NCI-H146 treated with DMSO at 0.1 percent for 48 hours (cell line): ENCODE results near the gene RYR2.

ENCODE experiments used
- DNase-seq: peaks from one replicate; lab custom pipeline; 2025; ENCODE audit not compliant: unreplicated experiment; lab: John Stamatoyannopoulos, UW

RYR2 gene

GRCh38 chr1:237187842-237188241 lies 145.9 kb downstream of the RYR2 start:
- DNase-seq: no peak

DNA sequence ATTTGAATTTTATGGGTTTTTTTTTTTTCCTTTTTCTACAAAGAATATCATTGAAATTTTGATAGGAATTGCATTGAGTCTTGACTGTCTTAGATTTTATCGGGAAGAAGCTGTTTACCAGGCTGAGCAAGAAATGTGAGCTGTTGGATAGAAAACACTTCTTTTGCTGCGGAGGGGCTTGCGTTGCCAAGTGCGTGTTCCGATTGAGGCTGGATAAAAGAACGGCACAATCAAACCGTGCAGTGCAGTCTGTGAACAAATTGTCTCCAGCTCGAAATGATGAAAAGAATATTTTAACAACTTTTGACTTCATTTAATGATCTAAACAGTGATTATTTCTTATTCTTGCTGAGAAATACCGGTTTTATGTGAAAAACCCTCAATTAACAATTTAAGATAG lies 149.4 kb downstream of the RYR2 start:
- no peak for DNase-seq

DNA sequence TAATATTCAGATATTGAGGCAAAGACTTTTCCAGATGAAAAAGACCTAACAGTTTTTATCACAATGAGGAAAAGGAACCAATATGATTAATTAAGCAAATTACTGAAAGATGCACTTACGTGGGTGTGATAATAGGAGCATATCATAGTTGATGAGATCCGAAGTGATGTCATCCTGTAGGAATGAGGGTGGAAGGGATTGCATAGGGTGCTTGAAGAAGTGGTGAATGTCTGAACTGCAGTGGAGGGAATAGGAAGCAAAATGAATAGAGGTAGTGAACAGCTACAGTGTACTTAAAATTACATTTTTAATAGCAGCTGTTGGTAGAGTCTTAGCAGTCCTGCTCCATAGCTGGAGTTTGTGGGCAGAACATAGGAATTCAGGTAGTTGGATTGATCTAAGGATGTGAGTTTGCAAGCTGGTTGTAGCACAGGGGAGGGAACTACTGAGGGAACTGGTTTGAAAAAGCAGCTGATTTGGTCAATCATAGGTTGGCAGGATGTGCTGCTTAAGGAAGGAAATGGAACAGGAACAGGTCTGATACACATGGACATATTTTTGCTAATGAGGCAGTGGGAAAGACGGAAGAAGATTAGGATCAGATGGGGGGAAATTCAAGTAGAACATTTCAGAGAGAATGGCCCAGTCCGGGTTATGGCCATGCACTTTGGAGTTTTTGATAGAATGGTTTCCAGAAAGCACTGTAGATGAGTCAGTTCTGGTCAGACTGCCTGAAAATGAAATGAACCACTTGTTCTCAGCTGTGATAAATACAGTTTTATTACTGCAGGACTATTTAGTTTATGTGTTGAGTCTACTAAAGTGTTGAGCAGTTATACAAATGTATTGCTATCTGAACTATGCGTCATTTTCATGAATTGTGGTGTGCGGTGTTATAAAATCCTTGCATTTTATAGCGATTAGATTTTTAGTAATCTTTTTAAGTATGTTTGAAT lies 155.8 kb downstream of the RYR2 start:
- no peak for DNase-seq

GRCh38 chr1:237199026-237199425 lies 157.0 kb downstream of the RYR2 start:
- DNase-seq: no peak

DNA sequence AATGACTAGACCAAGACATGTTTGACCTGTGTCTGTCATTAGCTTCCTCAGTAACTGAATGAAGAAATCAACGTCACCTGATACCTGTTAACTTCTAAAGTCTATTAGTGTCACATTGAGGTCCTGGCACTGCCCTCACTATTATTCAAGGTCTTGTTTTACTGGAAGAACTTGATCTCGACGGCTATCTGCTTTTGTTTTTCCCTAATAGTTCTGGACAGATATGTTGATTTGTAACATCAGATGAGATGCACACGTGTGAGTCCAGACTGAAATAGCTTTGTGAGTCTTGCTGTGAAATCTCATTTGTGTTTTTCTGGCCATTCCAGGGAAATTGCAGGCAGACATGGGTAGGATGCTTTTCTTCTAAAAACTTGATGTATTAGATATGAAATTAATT lies 159.2 kb downstream of the RYR2 start:
- DNase-seq: no peak

- no peak for DNase-seq
Measured at GRCh38 chr1:237204841-237205240, 162.9 kb downstream of the RYR2 start.

DNA sequence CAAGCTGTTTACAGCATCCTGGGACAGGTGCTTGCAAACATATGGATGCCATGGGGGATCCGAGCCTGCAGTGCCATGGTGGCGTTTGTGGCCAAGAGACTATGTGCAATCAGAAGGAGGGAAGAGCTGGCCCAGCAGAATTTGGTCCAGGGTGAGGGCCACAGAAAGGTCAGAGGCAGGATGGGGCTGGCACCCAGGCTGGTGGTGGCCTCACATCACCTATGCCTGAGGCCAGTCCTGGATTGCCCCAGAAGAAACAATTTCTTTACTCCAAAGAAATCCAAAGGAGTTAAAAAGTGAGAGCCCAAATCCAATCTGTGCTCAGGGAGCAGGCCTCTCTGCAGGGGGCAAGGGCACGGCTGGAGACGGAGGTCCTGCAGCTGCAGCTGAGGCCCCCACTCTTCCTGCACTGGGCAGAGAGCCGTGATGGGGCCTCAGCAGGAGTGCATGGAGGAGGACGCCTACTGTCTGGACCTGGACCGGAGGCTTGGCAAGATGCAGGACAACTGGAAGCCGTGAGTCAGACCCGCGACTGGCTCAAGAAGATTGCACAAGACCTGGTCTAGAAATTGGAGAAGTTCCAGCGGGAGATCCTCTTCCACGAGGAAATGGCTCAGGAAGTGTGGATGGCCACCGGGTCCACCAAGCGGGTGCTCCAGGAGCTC lies 163.5 kb downstream of the RYR2 start:
- no peak for DNase-seq

GRCh38 chr1:237206065-237206414 lies 164.1 kb downstream of the RYR2 start:
- no peak for DNase-seq

DNA sequence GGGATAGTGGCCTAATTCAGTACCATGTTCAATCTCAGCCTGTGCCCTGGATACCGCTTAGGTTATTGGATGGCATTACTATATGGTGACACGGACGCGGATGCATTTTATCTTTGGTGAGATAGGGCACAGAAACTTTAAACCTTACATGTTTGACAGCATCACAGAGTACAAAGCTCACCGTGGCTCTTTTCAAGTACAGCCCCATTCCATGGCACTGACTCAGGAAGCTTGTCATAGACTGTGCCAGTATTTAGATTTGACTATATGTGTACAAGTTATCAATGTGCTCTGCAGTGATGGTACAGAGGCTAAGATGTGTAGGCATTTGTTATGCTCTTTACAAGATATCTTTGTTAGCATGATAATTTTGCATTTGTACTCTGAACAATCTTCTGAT lies 169.0 kb downstream of the RYR2 start:
- DNase-seq: no peak

DNA sequence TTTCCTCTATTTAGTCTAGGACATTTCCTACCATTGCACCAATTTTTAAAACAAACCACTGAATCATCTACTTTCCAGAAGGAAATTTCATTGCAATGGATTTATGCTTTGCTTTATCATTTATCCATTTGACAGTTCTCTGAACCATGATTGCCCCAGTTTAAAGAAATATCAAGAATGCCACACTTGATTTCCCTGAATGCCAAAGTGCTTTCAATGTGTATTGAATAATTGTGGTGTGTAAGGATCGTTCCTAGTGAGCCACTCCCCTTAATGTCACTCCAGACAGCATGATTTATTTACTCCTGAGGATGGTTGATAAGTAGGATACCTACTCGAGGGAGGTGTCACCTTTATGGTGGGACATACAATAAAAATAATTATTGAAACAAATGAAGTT lies 169.6 kb downstream of the RYR2 start:
- DNase-seq: no peak

- DNase-seq: no peak
Measured at GRCh38 chr1:237219751-237220642, 178.0 kb downstream of the RYR2 start.

DNA sequence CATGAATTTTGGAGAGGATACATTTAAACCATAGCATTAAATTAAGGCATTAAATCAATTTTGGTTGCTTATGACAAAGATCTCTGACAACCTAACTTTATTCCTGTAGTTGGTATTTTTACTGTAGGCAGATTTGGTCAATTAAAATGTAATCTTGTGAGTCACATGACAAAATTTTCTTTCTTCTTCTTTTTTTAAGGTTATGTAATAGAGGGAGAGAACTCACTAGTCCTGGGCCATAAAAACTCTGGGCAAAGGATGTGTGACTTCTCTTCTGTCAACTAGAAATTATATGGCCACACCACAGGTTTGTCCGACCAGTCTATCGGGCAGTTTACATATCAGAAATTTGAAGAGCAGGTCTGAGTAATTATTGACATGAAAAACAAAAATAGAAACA lies 181.4 kb downstream of the RYR2 start:
- DNase-seq: no peak

- DNase-seq: no peak
Measured at GRCh38 chr1:237226177-237226944, 184.4 kb downstream of the RYR2 start.

DNA sequence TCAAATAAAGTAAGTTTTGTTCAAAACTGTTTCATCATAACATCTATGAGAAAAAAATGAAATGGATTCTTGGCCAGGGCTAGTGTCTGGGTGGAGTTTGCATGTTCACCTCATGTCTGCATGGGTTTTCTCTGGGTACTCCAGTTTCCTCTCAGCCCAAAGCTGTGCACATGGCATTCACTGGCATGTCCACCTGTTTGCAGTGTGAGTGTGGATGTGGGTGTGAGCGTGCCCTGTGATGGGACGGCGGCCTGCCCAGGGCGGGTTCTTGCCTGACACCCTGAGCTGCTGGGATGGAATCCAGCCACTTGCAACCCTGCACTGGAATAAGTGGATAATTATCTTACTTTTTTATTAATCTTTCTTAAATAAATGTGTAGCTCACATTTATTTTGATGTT lies 185.5 kb downstream of the RYR2 start:
- no peak for DNase-seq

DNA sequence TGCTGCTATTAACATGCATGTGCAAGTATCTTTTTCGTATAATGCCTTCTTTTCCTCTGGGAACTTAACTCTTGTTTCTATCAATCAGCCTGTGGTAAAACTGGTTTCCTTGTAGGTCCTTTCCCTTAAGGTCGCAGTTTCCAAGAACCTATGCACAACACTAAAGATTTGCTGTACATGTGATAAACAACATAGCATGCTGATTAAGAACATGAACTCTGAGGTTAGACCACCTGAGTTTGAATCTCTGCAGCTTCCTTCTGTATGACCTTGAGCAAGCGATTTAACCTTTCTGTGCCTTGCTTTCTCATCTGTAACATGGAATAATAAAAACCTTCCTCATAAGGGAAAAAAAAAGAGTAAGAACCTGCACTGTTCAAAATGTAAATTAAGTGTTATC lies 186.4 kb downstream of the RYR2 start:
- no peak for DNase-seq

DNA sequence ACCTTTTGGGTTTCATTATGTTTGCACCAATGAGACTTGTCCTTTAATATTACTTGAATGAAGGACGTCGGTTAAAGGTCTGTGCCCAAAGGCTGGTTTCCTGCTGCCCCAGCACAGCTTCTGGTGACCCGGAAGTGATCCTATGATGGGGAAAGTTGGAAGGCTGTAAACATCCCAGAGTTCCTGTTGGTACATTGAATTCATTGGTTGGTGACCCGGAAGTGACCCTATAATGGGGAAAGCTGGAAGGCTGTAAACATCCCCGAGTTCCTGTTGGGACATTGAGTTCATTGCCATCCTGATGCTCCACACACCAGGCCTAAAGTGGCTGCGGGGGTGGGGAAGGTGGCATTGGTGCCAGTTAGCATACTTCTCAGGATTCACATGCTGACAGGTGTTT lies 187.3 kb downstream of the RYR2 start:
- DNase-seq: no peak

DNA sequence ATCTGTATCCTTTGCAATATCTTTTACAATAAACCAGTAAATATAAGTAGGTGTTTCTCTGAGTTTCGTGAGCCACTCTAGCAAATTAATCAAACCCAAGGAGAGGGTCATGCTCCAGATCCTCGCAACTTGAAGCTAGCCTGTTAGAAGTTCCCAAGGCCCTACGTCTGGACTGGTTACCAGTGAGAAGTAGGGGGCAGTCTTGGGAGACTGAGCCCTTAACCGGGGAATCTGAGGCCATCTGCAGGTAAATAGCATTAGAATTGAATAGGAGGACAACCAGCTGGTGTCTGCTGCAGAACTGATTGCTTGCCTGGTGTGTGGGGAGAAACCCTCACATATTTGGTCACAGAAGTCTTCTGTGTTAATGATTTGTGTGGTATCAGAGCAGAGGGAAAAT lies 190.5 kb downstream of the RYR2 start:
- DNase-seq: no peak

GRCh38 chr1:237235091-237235490 lies 193.1 kb downstream of the RYR2 start:
- DNase-seq: no peak

GRCh38 chr1:237237721-237238120 lies 195.7 kb downstream of the RYR2 start:
- DNase-seq: no peak

DNA sequence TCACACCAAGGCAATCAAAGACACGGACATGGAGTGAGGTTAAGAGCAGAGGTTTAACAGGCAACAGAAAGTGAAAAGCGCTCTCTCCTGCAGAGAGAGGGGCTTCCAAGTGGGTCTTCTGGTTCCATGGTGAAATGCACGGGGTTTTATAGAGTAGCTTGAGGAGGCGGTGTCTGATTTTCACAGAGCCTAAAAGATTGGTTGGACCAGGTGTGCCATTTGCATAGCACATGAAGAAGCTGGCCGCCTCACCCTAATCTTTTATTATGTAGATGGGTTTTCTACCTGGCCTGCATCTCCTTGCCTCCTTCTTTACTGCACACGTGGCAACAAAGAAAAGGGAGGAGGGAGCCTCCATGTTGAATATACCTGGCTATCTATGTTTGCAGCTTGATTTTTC lies 197.3 kb downstream of the RYR2 start:
- DNase-seq: no peak

GRCh38 chr1:237241038-237241437 lies 199.1 kb downstream of the RYR2 start:
- DNase-seq: no peak
